Uterus (tissue), 4 donors: ENCODE results near the gene GLTPD2. TPM values are rescaled to one million over a fixed set of nuclear protein-coding genes. Genes with fewer than 3 reads are reported as not detected.

Source experiments
- DNase-seq, 2 donors: peaks; one replicate each; pipeline ENCODE4 v3.0.0-alpha.2; 2019 to 2020
- H3K27ac ChIP-seq, 2 donors: fragments of 200-600 bp; sonication (generic); 1 replicate in 1 of 2; 2 replicates in 1 of 2; pipeline ENCODE4 v1.5.1; 2016 to 2018
- H3K27me3 ChIP-seq, 2 donors: fragments of 200-600 bp; sonication (generic); one replicate each; pipeline ENCODE4 v1.5.1; 2018 to 2019; ENCODE audit warnings: control low read depth in 1 of 2
- H3K36me3 ChIP-seq, 2 donors: fragments of 200-600 bp; sonication (generic); one replicate each; pipeline ENCODE4 v1.5.1; 2019; ENCODE audit warnings: control low read depth in 1 of 2
- H3K4me1 ChIP-seq, 2 donors: fragments of 200-600 bp; sonication (generic); one replicate each; pipeline ENCODE4 v1.5.1; 2018 to 2019; ENCODE audit warnings: control low read depth in 1 of 2
- H3K4me3 ChIP-seq, 2 donors: fragments of 200-600 bp; sonication (generic); 1 replicate in 1 of 2; 2 replicates in 1 of 2; pipeline ENCODE4 v1.5.1; 2018 to 2019; ENCODE audit warnings: mild to moderate bottlenecking in 1 of 2
- H3K9me3 ChIP-seq, 2 donors: fragments of 200-600 bp; sonication (generic); one replicate each; pipeline ENCODE4 v1.5.1; 2019; ENCODE audit warnings: control low read depth in 1 of 2
- CTCF ChIP-seq, 4 experiments: fragments of 200-600 bp in 2 of 4; fragments of 450-650 bp in 2 of 4; sonication (generic) in 2 of 4; IDR thresholded peaks; one replicate each; pipeline ENCODE4 v1.5.1; 2016 to 2019; ENCODE audit warnings: antibody characterized with exemption in 4 of 4, mild to moderate bottlenecking in 2 of 4, moderate library complexity in 1 of 4
- POLR2A ChIP-seq, 2 donors: fragments of 450-650 bp; IDR thresholded peaks; one replicate each; pipeline ENCODE4 v1.6.1; 2016; ENCODE audit warnings: antibody characterized with exemption in 2 of 2, mild to moderate bottlenecking in 1 of 2, moderate library complexity in 1 of 2
- intact Hi-C: fragments of 100-400 bp; cut with DNase I; formaldehyde crosslinking; loops from one replicate; pipeline ENCODE4 v1.15.1; 2023; ENCODE audit warnings: low total_unique reads
- total RNA-seq, 4 donors: library from RNA; depleted of rRNA in 3 of 4; stranded (reverse); fragments of >200 nt in 3 of 4; gene quantifications; one replicate each; pipeline versions ENCODE4 v1.1.0 to v1.2.4, GENCODE V29; 2014 to 2023
- donor health status: DM: yes; HTN: yes; CAD: no.

Gene GLTPD2
- total RNA-seq, 4 donors from 2014 or later: not detected

GRCh38 chr17:4744999-4745969 is 43.5 kb upstream of the GLTPD2 start:
- H3K27me3 ChIP-seq: peaks cover 0 to 7% of the 10 kb centered on the region in 2 donors
- H3K4me1 ChIP-seq: no peaks in the 10 kb centered on the region
- H3K36me3 ChIP-seq: no peaks in the 10 kb centered on the region
- DNase-seq: no peak
- no peak for TF ChIP-seq CTCF (IDR thresholded peaks at IDR 0.05)
- no peak overlapping the region for H3K27ac ChIP-seq
- H3K4me3 ChIP-seq: no peak overlapping the region
- intact Hi-C loops: no loop called here
- no peaks in the 10 kb centered on the region for H3K9me3 ChIP-seq

- DNase-seq: no peak
- Histone ChIP-seq H3K36me3 (no peaks in the 10 kb centered on the region), H3K9me3 (no peaks in the 10 kb centered on the region), H3K27me3 (peaks cover 0 to 7% of the 10 kb centered on the region in 2 donors), H3K27ac (no peak overlapping the region), H3K4me1 (no peaks in the 10 kb centered on the region), H3K4me3 (no peak overlapping the region)
- TF ChIP-seq POLR2A (IDR thresholded peaks at IDR 0.05) (no peak), CTCF (IDR thresholded peaks at IDR 0.05) (no peak)
- intact Hi-C loops: no loop called here
These were observed 40.9 kb upstream of the GLTPD2 start for GRCh38 chr17:4747847-4748246.

- Histone ChIP-seq H3K9me3 (no peaks in the 10 kb centered on the region), H3K36me3 (no peaks in the 10 kb centered on the region), H3K27me3 (peaks cover 0 to 7% of the 10 kb centered on the region in 2 donors), H3K27ac (no peak overlapping the region), H3K4me1 (no peaks in the 10 kb centered on the region), H3K4me3 (no peak overlapping the region)
- no peak for DNase-seq
- intact Hi-C loops: no loop called here
- no peak for TF ChIP-seq POLR2A (IDR thresholded peaks at IDR 0.05)
- no peak for TF ChIP-seq CTCF (IDR thresholded peaks at IDR 0.05)
These were observed 40.1 kb upstream of the GLTPD2 start for GRCh38 chr17:4748686-4749085.

- H3K4me1 ChIP-seq: no peaks in the 10 kb centered on the region
- H3K27me3 ChIP-seq: no peaks in the 10 kb centered on the region
- no peak overlapping the region for H3K27ac ChIP-seq
- no peak for DNase-seq
- no peak overlapping the region for H3K4me3 ChIP-seq
- no peaks in the 10 kb centered on the region for H3K9me3 ChIP-seq
- H3K36me3 ChIP-seq: no peaks in the 10 kb centered on the region
- intact Hi-C loops: no loop called here
- no peak for TF ChIP-seq POLR2A (IDR thresholded peaks at IDR 0.05)
- no peak for TF ChIP-seq CTCF (IDR thresholded peaks at IDR 0.05)
These were observed 38.2 kb upstream of the GLTPD2 start for GRCh38 chr17:4750606-4751005.

- Histone ChIP-seq H3K4me3 (no peak overlapping the region), H3K27ac (no peak overlapping the region), H3K27me3 (no peaks in the 10 kb centered on the region), H3K9me3 (no peaks in the 10 kb centered on the region), H3K4me1 (no peaks in the 10 kb centered on the region), H3K36me3 (no peaks in the 10 kb centered on the region)
- no peak for DNase-seq
- intact Hi-C loops: no loop called here
- TF ChIP-seq CTCF (IDR thresholded peaks at IDR 0.05) (no peak), POLR2A (IDR thresholded peaks at IDR 0.05) (no peak)
These were observed 36.8 kb upstream of the GLTPD2 start for GRCh38 chr17:4751932-4752331.
